Ishikawa (cell line): ENCODE data around the gene ARHGEF28.

Source experiments
- CEBPB ChIP-seq: IDR thresholded peaks from 2 replicates; pipeline ENCODE4 v1.6.1; 2012
- CREB1 ChIP-seq: IDR thresholded peaks from 2 replicates; pipeline ENCODE4 v1.6.1; 2012; ENCODE audit warnings: low read depth
- EGR1 ChIP-seq: IDR thresholded peaks from 2 replicates; pipeline ENCODE4 v1.6.1; 2012
- EP300 ChIP-seq: IDR thresholded peaks from 2 replicates; pipeline ENCODE4 v1.6.1; 2012; ENCODE audit warnings: borderline replicate concordance
- FOXM1 ChIP-seq: IDR thresholded peaks from 2 replicates; pipeline ENCODE4 v1.6.1; 2012; ENCODE audit warnings: low read depth, borderline replicate concordance
- MAX ChIP-seq: IDR thresholded peaks from 2 replicates; pipeline ENCODE4 v1.6.1; 2012
- NFIC ChIP-seq: IDR thresholded peaks from 2 replicates; pipeline ENCODE4 v1.6.1; 2012
- RAD21 ChIP-seq: IDR thresholded peaks from 2 replicates; pipeline ENCODE4 v1.6.1; 2012; ENCODE audit warnings: low read depth
- REST ChIP-seq: IDR thresholded peaks from 2 replicates; pipeline ENCODE4 v1.6.1; 2012; ENCODE audit warnings: low read depth, mild to moderate bottlenecking
- TAF1 ChIP-seq: IDR thresholded peaks from 2 replicates; pipeline ENCODE4 v1.6.1; 2012; ENCODE audit warnings: low read depth, mild to moderate bottlenecking
- TCF12 ChIP-seq: IDR thresholded peaks from 2 replicates; pipeline ENCODE4 v1.6.1; 2012; ENCODE audit warnings: low read depth
- TEAD4 ChIP-seq: IDR thresholded peaks from 2 replicates; pipeline ENCODE4 v1.6.1; 2012
- ZBTB7A ChIP-seq: IDR thresholded peaks from 2 replicates; pipeline ENCODE4 v1.6.1; 2012; ENCODE audit warnings: low read depth

GRCh38 chr5:73654819-73655318 lies 28.9 kb downstream of the ARHGEF28 start:
- TF ChIP-seq TCF12, result no peak
- TF ChIP-seq REST, result no peak
- TF ChIP-seq FOXM1, result no peak
- TF ChIP-seq MAX, result no peak
- TF ChIP-seq EGR1, result no peak
- no peak for TF ChIP-seq CEBPB
- TF ChIP-seq EP300, result no peak
- TF ChIP-seq RAD21, result no peak
- TF ChIP-seq TAF1, result no peak
- TF ChIP-seq NFIC, result no peak
- TF ChIP-seq TEAD4, result no peak
- no peak for TF ChIP-seq CREB1
- no peak for TF ChIP-seq ZBTB7A
